ENCODE measurements around the gene SACS. TPM values are rescaled to one million over a fixed set of nuclear protein-coding genes. Genes with fewer than 3 reads are reported as not detected.
A peak's percentile ranks its signal among the peaks of the same experiment; 100 is the strongest.

Gene SACS
- total and polyA plus RNA-seq, 2 of the 4 experiments (the other 2 are of a cell fraction): 14.7 to 121 TPM

DNA sequence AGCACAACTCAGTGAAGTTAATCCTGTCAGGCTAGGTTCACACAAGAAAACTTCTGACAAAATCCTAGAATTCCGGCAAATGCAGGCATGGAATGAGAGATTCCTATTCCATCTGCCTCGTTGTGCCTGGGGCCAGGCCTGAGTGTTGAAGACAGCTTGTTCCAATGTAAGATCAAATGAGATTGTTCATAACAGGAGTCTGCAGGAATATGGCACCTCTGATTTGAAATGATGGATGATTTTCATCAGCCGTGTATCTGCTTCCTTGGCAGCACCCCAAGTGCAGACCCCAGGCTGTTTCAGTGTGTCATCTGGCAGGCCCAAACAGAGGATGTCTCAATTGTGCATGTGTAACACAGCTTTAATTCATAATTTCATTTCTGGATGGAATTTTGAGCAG is 35.3 kb upstream of the SACS start:
- WGBS, 2 experiments (ENCODE audit: extremely low coverage in 2 of 2, insufficient read length in 1 of 2): 100% methylated on average over 1 of the region's 3 CpGs; no CpG with 5 or more reads in 1 of the 2 experiments
- no peak for TF ChIP-seq FOS (IDR thresholded peaks at IDR 0.05; ENCODE audit: low read depth, low read length)
- TF ChIP-seq BHLHE40 (IDR thresholded peaks at IDR 0.05; ENCODE audit: low read depth, low read length): no peak
- TF ChIP-seq ELK1 (IDR thresholded peaks at IDR 0.05; ENCODE audit: borderline replicate concordance, low read depth, low read length): no peak
- TF ChIP-seq RCOR1 (IDR thresholded peaks at IDR 0.05; ENCODE audit: insufficient replicate concordance, low read length): no peak
- TF ChIP-seq SMC3 (IDR thresholded peaks at IDR 0.05; ENCODE audit: low read depth, low read length): no peak
- no peak for TF ChIP-seq CEBPB (IDR thresholded peaks at IDR 0.05; ENCODE audit: low read depth, low read length)
- no peak for TF ChIP-seq RAD21 (IDR thresholded peaks at IDR 0.05; ENCODE audit: low read length)
- no peak for TF ChIP-seq MAFK (IDR thresholded peaks at IDR 0.05; ENCODE audit: low read depth, low read length)
- no peak for TF ChIP-seq MAZ (IDR thresholded peaks at IDR 0.05; ENCODE audit: borderline replicate concordance, low read depth, low read length)
- TF ChIP-seq CTCF (conservative IDR thresholded peaks at IDR 0.05; ENCODE audit: low read depth, low read length): no peak
- no peak for TF ChIP-seq RFX5 (IDR thresholded peaks at IDR 0.05; ENCODE audit: low read depth, low read length)
- no peak for TF ChIP-seq POLR2A (IDR thresholded peaks at IDR 0.05; ENCODE audit: low read depth, low read length)
- TF ChIP-seq NFE2L2 (IDR thresholded peaks at IDR 0.05; ENCODE audit: low read depth, low read length): no peak
- TF ChIP-seq MXI1 (IDR thresholded peaks at IDR 0.05; ENCODE audit: borderline replicate concordance, low read depth, low read length): no peak
- TF ChIP-seq CHD1 (IDR thresholded peaks at IDR 0.05; ENCODE audit: low read depth, low read length): no peak
- TF ChIP-seq USF2 (IDR thresholded peaks at IDR 0.05; ENCODE audit: low read depth, low read length): no peak
- H2BK15ac ChIP-seq (ENCODE audit: low read depth, low read length): peak overlapping the region; percentile 84; the same call in 2 of the 3 replicates
- ATAC-seq (ENCODE audit: low read depth) (no peak), DNase-seq (no peak)
- H3K23ac ChIP-seq (ENCODE audit: low read depth, low read length): no peak overlapping the region
- dilution Hi-C loops (cut with HindIII; ENCODE audit: low sequenced_read_pairs, unreplicated experiment): no loop called here
- intact Hi-C loops (cut with micrococcal nuclease): loop anchor here (5.0 kb wide), 1 partner anchor 33 kb away; no protein-coding TSS in a partner anchor
- no peak overlapping the region for H3K9ac ChIP-seq (ENCODE audit: low read depth, low read length)
- no peak overlapping the region for H3K4me2 ChIP-seq (ENCODE audit: low read depth, low read length)
- H2AFZ ChIP-seq (replicated peaks; ENCODE audit: low read length, poor library complexity): no peak overlapping the region
- H3K4ac ChIP-seq (ENCODE audit: low read depth, low read length): peak overlapping the region; percentile 23
- no peaks in the 10 kb centered on the region for H3K27me3 ChIP-seq (ENCODE audit: control insufficient read depth, insufficient read depth, low read length)
- H3K14ac ChIP-seq (replicated peaks; ENCODE audit: low read depth, low read length): peak overlapping the region; percentile 23; the same call in 1 of the 2 replicates
- no peak overlapping the region for H3K56ac ChIP-seq (ENCODE audit: extremely low read depth, insufficient read depth, low read length)
- no peaks in the 10 kb centered on the region for H3K9me3 ChIP-seq (ENCODE audit: control insufficient read depth, insufficient read depth, low read length)
- peak overlapping the region; percentile 89 for H4K5ac ChIP-seq (ENCODE audit: low read depth, low read length)
- H4K8ac ChIP-seq (ENCODE audit: low read depth in 2 of 2, low read length in 2 of 2): peak overlapping the region; percentile 67 to 79; a peak in 3 of 4 replicates
- H2BK20ac ChIP-seq (ENCODE audit: low read depth, low read length): peak overlapping the region; percentile 89
- H4K91ac ChIP-seq (ENCODE audit: insufficient read depth, low read depth, low read length): peak overlapping the region; percentile 78
- H3K18ac ChIP-seq (ENCODE audit: low read depth, low read length): peak overlapping the region; percentile 68
- peak overlapping the region; percentile 56; the same call in 1 of the 2 replicates for H3K27ac ChIP-seq (ENCODE audit: insufficient read depth, low read length)
- no peaks in the 10 kb centered on the region for H3K36me3 ChIP-seq (ENCODE audit: control insufficient read depth, insufficient read depth, low read length)
- H3K4me3 ChIP-seq (ENCODE audit: insufficient read depth, low read depth, low read length): no peak overlapping the region
- H2BK5ac ChIP-seq (ENCODE audit: low read depth, low read length, poor library complexity, severe bottlenecking): peak overlapping the region; percentile 84
- no peaks in the 10 kb centered on the region for H4K20me1 ChIP-seq (ENCODE audit: insufficient read depth, low read length)
- peaks cover 7% of the 10 kb centered on the region for H3K9me1 ChIP-seq (ENCODE audit: insufficient read depth, low read length)
- no peak overlapping the region for H2AK9ac ChIP-seq (replicated peaks; ENCODE audit: low read depth, low read length, poor library complexity)
- POLR2A ChIA-PET (ENCODE audit: unreplicated experiment): no interaction called here
- H3K4me1 ChIP-seq (ENCODE audit: control insufficient read depth, insufficient read depth, low read length): peaks cover 15% of the 10 kb centered on the region
- BruUV-seq (replicated peaks): no TSS peak
- peak overlapping the region; percentile 60; the same call in 1 of the 2 replicates for H2BK120ac ChIP-seq (ENCODE audit: low read depth, low read length)
- peak overlapping the region; percentile 22 for H2AK5ac ChIP-seq (ENCODE audit: low read depth, low read length)
- in situ Hi-C loops (cut with MboI; ENCODE audit: low sequenced_read_pairs): loop anchor here (5.0 kb wide), 2 partner anchors 108 to 398 kb away; no protein-coding TSS in a partner anchor
- peaks cover 3 to 8% of the 10 kb centered on the region in 2 experiments; a peak in 2 of 4 replicates for H3K79me1 ChIP-seq (ENCODE audit: low read depth in 1 of 2, low read length in 2 of 2)
- CTCF ChIA-PET: no interaction called here

Measured in IMR-90 (cell line).